OCI-LY7 (cell line): ENCODE measurements around the gene DUSP16.

Source experiments
- EZH2phosphoT487 ChIP-seq: fragments of 200-600 bp; sonication (generic); IDR thresholded peaks from 2 replicates; pipeline ENCODE4 v1.6.1; 2018; ENCODE audit warnings: low read depth, borderline replicate concordance, mild to moderate bottlenecking, mixed run types, antibody characterized with exemption, low read length, moderate library complexity, mixed read lengths
- TF ChIP-seq, protein P1 (sequence below): fragments of 200-600 bp; sonication (generic); conservative IDR thresholded peaks from 2 replicates; pipeline ENCODE4 v1.5.1; 2014; ENCODE audit warnings: mild to moderate bottlenecking, antibody characterized with exemption, low read length, moderate library complexity, mixed read lengths

GRCh38 chr12:12446786-12447185, 115.9 kb downstream of the DUSP16 start:
- TF ChIP-seq, protein P1, sequence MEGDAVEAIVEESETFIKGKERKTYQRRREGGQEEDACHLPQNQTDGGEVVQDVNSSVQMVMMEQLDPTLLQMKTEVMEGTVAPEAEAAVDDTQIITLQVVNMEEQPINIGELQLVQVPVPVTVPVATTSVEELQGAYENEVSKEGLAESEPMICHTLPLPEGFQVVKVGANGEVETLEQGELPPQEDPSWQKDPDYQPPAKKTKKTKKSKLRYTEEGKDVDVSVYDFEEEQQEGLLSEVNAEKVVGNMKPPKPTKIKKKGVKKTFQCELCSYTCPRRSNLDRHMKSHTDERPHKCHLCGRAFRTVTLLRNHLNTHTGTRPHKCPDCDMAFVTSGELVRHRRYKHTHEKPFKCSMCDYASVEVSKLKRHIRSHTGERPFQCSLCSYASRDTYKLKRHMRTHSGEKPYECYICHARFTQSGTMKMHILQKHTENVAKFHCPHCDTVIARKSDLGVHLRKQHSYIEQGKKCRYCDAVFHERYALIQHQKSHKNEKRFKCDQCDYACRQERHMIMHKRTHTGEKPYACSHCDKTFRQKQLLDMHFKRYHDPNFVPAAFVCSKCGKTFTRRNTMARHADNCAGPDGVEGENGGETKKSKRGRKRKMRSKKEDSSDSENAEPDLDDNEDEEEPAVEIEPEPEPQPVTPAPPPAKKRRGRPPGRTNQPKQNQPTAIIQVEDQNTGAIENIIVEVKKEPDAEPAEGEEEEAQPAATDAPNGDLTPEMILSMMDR = no peak
- no peak for TF ChIP-seq EZH2phosphoT487
